ENCODE data around the gene RASAL1.

DNA sequence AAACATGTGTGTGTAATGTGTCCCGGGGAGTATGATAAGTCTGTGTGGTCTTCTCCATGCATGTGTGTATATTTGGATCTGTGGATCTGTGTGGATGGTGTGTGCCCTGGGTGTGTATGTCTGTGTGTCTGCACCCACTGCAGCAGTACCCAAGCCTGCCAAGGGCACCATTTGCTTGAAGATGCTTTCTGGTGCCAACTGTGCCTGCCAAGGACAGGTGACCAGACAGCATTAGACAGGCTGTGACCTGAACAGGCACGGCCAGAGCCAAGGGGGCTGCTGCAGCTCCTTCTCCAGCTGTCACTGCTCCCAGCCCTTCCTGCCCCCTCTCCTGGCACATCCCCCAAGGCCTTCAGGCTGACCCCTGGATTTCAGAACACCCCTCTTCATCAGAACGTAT is 44.1 kb downstream of the RASAL1 start:
- no peak for TF ChIP-seq GATA3 (IDR thresholded peaks at IDR 0.05; ENCODE audit: low read depth, low read length)
- TF ChIP-seq GATA2 (IDR thresholded peaks at IDR 0.05; ENCODE audit: low read depth, low read length), result no peak

Measured in SH-SY5Y (cell line).